Pons (tissue), 1 donor: ENCODE measurements around the gene LRPPRC.
A peak's percentile ranks its signal among the peaks of the same experiment; 100 is the strongest.

ENCODE experiments used
- DNase-seq: peaks from one replicate; pipeline ENCODE4 v3.0.0-alpha.2; 2016; ENCODE audit warnings: low spot score

The LRPPRC gene

DNA sequence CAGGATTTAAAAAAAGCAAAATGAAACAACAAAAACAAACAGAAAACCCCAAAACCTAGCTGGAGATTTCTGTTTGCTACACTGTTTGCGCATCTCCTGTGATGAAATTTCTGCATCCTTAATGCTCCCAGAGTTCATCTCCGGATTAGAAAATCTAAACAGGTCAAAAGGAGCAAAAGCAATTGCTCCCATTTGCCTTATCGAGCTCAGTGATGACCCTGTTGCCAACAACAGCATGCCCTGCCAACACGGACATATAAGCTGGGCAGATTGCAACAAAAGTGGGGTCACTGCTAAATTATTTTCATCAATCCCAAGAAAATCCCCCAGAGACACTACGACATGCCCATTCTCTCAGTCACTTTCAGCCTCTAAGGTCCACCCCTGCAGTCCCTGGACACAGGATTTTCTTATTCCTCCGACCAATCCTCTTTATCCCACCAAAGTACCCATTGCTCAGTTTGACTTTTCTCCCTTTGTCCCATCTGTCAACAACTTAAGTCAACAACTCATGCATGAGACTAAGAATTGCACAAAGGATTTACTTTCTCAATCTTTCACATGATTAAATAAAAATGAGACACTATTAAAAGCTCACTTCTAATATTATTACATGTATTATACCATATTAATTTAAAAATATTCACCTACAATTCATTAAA, 89.2 kb downstream of the LRPPRC start:
- DNase-seq: no peak

- no peak for DNase-seq
These were observed 89.9 kb downstream of the LRPPRC start for GRCh38 chr2:43905871-43906270.

DNA sequence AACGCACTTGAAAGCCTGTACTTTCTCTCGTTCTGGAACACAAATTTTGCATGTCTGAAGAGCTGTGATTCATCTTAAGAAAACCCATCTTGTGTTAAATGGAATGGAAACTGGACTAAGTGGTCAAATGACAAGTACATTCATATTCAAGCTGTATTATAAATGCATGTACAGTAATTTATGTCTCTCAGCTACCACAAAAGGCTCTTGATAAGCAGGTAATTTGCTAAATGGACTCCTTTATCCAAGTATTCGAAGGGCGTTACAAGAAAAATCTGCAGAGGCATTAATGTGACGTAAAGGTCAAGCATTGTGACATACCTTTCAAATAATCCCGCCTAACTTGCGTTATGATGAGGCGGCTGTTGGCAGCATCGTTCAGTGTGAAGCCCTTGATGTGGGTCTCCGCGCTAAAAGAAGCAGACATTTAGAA, 90.4 kb downstream of the LRPPRC start:
- DNase-seq: no peak

GRCh38 chr2:43899589-43899988, 96.2 kb downstream of the LRPPRC start:
- no peak for DNase-seq

DNA sequence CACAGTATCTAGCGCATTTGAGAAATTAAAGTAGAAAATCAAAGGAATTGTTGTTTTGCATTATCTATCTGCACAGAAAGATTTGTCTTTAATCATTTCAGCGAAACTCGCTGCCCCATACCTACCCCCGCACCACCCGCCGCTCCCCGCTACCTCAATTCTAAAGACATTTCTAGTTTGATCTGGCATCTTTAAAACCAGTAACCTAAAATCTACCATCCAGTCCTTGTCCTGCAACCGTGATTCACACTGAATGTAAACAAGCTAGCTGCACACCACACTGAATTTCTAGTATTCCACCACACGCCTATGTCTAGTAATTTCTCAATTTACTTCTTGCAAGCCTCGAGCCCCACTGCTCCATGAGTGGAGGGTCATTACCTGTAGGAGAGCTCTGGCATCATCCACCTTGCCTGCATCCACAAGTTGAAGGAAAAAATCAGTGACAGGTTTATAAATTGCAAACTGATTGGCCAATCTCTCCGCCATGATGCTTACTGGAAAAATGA, 96.9 kb downstream of the LRPPRC start:
- no peak for DNase-seq

GRCh38 chr2:43898134-43898837, 97.5 kb downstream of the LRPPRC start:
- peak; percentile 9 for DNase-seq

- no peak for DNase-seq
These were observed 98.3 kb downstream of the LRPPRC start for GRCh38 chr2:43897492-43897891.

GRCh38 chr2:43896906-43897305, 98.9 kb downstream of the LRPPRC start:
- no peak for DNase-seq

- DNase-seq: no peak
These were observed 101.0 kb downstream of the LRPPRC start for GRCh38 chr2:43894743-43895142.

- no peak for DNase-seq
These were observed 104.9 kb downstream of the LRPPRC start for GRCh38 chr2:43890855-43891254.

GRCh38 chr2:43889416-43889815, 106.4 kb downstream of the LRPPRC start:
- no peak for DNase-seq

- DNase-seq: no peak
These were observed 108.6 kb downstream of the LRPPRC start for GRCh38 chr2:43887176-43887575.

DNA sequence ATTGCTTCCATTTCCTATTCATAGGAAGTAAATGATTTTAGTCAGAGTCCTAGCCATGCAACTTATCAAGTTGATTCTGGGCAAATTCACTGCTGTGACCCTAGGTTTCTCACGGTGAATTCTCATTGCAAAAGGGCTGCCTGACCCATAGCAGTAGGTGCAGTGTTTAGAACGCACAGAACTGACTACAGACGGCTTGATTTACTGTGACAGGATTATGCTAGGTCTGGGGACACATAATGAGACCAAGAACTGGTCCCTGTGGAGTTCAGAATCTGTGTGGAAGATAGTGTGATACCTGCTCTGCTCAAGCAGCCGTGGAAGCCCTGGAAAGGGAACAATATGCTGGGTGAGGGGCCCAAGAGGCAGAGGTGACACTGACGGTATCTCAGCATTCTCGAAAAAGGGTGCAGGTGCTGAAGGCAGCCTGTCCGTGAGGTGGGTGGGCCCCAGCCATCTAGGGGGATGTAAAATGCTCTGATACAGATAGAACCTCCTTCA, 110.6 kb downstream of the LRPPRC start:
- no peak for DNase-seq

- DNase-seq: no peak
These were observed 111.1 kb downstream of the LRPPRC start for GRCh38 chr2:43884689-43885088.

DNA sequence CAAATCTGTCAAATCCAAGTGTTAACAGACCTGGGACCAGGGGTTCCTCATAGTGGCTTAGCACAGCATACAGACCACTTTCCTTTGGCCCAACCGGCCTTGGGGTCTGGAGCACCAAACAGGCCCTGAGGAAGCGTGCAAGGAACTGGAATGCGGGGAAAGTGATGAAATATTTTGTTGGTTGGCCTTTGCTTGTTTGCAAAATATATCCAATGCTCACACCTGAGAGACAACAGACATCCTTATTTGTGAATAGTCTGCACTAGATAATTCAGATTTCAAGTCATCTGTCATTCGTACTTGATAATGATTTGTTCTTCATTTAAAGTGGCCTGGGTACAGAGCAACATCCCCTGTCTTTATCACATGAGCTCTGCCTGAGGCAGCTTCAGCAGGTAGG, 113.5 kb downstream of the LRPPRC start:
- no peak for DNase-seq

- DNase-seq: no peak
These were observed 114.8 kb downstream of the LRPPRC start for GRCh38 chr2:43880952-43881351.

DNA sequence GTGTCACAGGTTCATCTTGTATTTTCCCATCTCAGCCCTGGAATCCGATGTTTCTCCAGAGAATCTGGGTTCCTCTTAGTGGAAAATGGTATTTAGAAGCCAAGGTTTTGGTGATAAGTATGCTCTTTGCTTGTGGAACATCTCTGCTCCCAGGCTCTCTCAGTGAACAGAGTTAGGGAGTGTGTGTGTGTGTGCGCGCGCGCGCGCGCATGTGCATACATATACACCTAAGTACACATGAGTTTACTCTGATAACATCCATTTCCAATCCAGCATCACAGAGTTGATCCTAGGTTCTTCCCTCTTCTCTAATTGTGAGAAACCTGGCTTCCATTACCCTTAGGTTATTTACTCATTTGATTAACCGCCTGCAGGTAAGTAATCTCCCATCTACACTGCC, 115.3 kb downstream of the LRPPRC start:
- no peak for DNase-seq

DNA sequence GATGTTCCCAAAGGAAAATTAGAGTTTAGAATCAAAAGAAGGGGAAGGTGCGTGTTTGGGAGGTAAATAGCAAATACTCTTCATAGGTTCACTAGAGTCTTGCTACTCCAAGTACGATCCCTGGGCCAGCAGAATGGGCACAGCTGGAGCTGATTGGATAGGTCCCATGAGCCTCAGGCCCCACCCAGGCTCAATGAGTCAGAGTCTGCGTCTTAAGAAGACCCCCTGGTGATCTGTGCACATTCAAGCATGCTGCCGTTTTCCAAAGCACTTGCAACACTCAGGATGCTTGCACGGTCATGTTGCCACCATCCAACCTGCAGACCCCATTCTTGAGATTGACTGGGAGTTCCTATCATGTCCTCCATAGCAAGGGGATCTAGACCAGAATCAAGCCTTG, 116.5 kb downstream of the LRPPRC start:
- no peak for DNase-seq

- DNase-seq: peak; percentile 42
These were observed 117.9 kb downstream of the LRPPRC start for GRCh38 chr2:43877782-43878464.

- DNase-seq: no peak
These were observed 120.9 kb downstream of the LRPPRC start for GRCh38 chr2:43874776-43875451.

GRCh38 chr2:43872151-43872550, 123.6 kb downstream of the LRPPRC start:
- DNase-seq: no peak

- no peak for DNase-seq
These were observed 140.5 kb downstream of the LRPPRC start for GRCh38 chr2:43855292-43855691.
